Measurements from ENCODE around the gene MAB21L4.

DNA sequence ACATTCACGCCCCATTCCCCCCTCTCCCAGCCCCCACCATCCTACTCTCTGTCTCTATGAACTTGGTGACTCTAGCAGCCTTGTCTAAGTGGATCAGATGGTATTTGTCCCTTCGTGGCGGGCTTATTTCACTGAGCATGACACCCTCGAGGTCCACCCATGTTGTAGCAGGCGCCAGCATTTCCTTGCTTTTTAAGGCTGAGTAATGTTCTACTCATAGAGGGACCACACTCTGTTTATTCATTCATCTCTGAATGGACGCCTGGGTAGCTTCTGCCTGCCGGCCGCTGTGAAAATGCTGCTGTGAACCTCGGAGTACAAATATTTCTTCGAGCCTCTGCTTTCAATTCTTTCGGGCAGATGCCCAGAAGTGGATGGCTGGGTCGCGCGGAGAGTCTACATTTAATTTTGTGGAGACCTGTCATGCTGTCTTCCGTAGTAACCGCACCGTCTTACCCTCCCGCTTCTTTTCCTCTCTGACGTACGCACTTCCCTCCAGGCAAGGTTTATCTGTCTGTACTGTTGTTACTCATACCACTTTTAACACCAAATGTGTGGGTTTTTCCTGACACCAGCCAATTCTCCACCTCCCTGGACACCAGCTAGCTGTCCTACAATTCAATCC, 15.8 kb upstream of the MAB21L4 start:
- TF ChIP-seq ZNF274 (IDR thresholded peaks at IDR 0.05; ENCODE audit: low read depth, low read length) = no peak
- TF ChIP-seq YY1 (IDR thresholded peaks at IDR 0.05; ENCODE audit: insufficient read depth, insufficient read length) = no peak
